PFSK-1 (cell line): ENCODE measurements around the gene BANF2.

Experiments
- FOXP2 ChIP-seq: optimal IDR thresholded peaks from 2 replicates; pipeline ENCODE3; 2011; ENCODE audit warnings: borderline replicate concordance, control low read depth, inconsistent platforms; ENCODE audit not compliant: insufficient read depth; ENCODE audit errors: extremely low read length, extremely low read depth
- POLR2AphosphoS5 ChIP-seq: IDR thresholded peaks from 2 replicates; pipeline ENCODE4 v1.6.1; 2012; ENCODE audit warnings: low read depth, mild to moderate bottlenecking, control low read depth, low read length, moderate library complexity
- REST ChIP-seq, 2 experiments: IDR thresholded peaks; 2 replicates each; pipeline versions ENCODE4 v1.6.1 to v1.8.0; 2011 to 2012; ENCODE audit warnings: low read depth in 2 of 2, low read length in 2 of 2, control low read depth in 1 of 2, inconsistent platforms in 1 of 2, mild to moderate bottlenecking in 1 of 2, moderate library complexity in 1 of 2; ENCODE audit not compliant: insufficient read depth in 1 of 2
- SIN3A ChIP-seq: IDR thresholded peaks from 2 replicates; pipeline ENCODE4 v1.6.1; 2012; ENCODE audit warnings: mild to moderate bottlenecking, low read length, moderate library complexity, borderline replicate concordance; ENCODE audit not compliant: insufficient read depth
- TAF1 ChIP-seq: IDR thresholded peaks from 2 replicates; pipeline ENCODE4 v1.6.1; 2012; ENCODE audit warnings: low read length, control low read depth, borderline replicate concordance; ENCODE audit not compliant: insufficient read depth

Gene BANF2

GRCh38 chr20:17655865-17656479 is 43.8 kb upstream of the BANF2 start:
- TF ChIP-seq REST (IDR thresholded peaks at IDR 0.05; ENCODE audit: insufficient read depth in 1 of 2, low read depth in 2 of 2, low read length in 2 of 2) = no peak
- TF ChIP-seq POLR2AphosphoS5 = no peak
- TF ChIP-seq TAF1 = no peak
- TF ChIP-seq SIN3A = no peak
- no peak for TF ChIP-seq FOXP2

- TF ChIP-seq SIN3A (no peak), REST (IDR thresholded peaks at IDR 0.05; ENCODE audit: insufficient read depth in 1 of 2, low read depth in 2 of 2, low read length in 2 of 2) (no peak), FOXP2 (no peak), POLR2AphosphoS5 (no peak), TAF1 (no peak)
Observed at GRCh38 chr20:17657079-17657825, 42.5 kb upstream of the BANF2 start.

DNA sequence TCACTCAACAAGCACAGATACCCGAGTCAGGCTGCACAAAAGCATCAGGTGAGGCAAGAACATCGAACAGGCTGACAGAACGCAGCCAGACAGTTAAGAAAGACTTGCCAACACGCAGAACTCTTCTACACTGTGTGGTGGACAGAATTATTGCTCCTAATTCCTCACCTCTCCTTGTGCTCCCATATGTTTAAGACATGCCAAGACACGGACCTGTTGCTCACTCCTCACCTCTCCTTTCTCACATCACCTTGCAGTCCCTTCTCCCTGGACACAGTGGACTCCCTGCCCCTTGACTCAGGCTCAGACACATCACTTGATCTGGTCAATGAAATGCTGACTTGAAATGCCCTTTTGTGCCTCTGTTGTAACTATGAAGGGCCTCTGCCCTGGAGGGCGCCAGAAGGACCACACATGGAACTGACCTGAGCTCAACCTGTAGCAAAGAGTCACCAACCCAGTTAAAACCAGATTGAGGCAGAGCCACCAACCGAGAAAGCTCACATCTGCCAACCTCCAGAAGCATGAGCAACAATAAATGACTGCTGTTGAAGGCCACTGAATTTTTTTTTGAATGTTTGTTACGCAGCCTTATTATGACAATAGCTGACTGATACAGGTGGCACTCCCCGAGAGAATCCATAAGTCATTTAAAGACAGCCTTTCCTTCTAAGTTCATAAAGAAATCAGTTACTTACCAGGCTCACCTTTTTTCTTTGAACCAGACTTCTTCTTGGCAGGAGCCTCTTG is 41.7 kb upstream of the BANF2 start:
- TF ChIP-seq TAF1 (no peak), REST (IDR thresholded peaks at IDR 0.05; ENCODE audit: insufficient read depth in 1 of 2, low read depth in 2 of 2, low read length in 2 of 2) (no peak)

DNA sequence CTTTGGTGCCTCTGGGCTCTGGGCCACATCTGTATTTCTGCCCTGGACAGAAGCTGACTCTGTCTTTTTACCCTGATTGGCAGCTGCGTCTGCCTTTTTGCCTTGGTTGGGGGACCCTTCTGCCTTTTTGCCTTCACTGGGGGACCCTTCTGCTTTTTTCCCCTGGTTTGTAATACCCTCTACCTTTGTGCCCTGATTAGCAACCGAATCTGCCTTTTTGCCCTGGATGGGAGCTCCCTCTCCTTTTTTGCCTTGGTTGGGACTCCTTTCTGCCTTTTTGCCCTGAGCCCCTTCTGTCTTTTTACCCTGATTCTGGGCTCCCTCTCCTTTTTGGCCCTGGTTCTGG is 41.1 kb upstream of the BANF2 start:
- no peak for TF ChIP-seq REST (IDR thresholded peaks at IDR 0.05; ENCODE audit: insufficient read depth in 1 of 2, low read depth in 2 of 2, low read length in 2 of 2)
- no peak for TF ChIP-seq POLR2AphosphoS5
- TF ChIP-seq TAF1 = no peak
- TF ChIP-seq SIN3A = no peak
- no peak for TF ChIP-seq FOXP2
